Pancreas (tissue), 10 donors: Measurements from ENCODE around the gene PCDHGA4. TPM values are rescaled to one million over a fixed set of nuclear protein-coding genes. Genes with fewer than 3 reads are reported as not detected.
"Not testable (repeated sequence)": the region's sequence is repeated elsewhere in the genome, so short reads cannot be mapped to it uniquely, and the experiment has no call there.

Source experiments
- ATAC-seq, 4 donors: fragments of 200-7000 bp; cut with Tn5 transposase; one replicate each; pipeline versions ENCODE4 v1.8.0 to v1.9.1; 2020; ENCODE audit warnings: mild to moderate bottlenecking in 4 of 4, moderate library complexity in 4 of 4
- DNase-seq, 6 donors: peaks; one replicate each; pipeline ENCODE4 v3.0.0-alpha.2; 2020
- FAIRE-seq: peaks from 2 replicates; lab custom pipeline; 2012; peaks lifted over from hg19 to GRCh38; lab: Jason Lieb, UNC
- H3K27ac ChIP-seq, 4 donors: fragments of 200-600 bp; sonication (generic); 1 replicate in 3 of 4; 2 replicates in 1 of 4; pipeline versions ENCODE4 v1.5.0 to v1.8.0; 2020
- H3K27me3 ChIP-seq, 4 donors: fragments of 200-600 bp; one replicate each; pipeline ENCODE4 v1.8.0; 2021
- H3K36me3 ChIP-seq, 3 donors: fragments of 200-600 bp; sonication (generic) in 1 of 3; one replicate each; pipeline versions ENCODE4 v1.5.0 to v1.8.0; 2020 to 2021
- H3K4me1 ChIP-seq, 3 donors: fragments of 200-600 bp; one replicate each; pipeline ENCODE4 v1.8.0; 2021
- H3K4me3 ChIP-seq, 4 donors: fragments of 200-600 bp; sonication (generic) in 2 of 4; one replicate each; pipeline versions ENCODE4 v1.5.0 to v1.8.0; 2020 to 2021
- H3K9me3 ChIP-seq, 4 donors: fragments of 200-600 bp; one replicate each; pipeline ENCODE4 v1.8.0; 2021
- WGBS, 2 donors: extraction: QIAGEN DNeasy Blood & Tissue Kit; methylation state at CpG; one replicate each; pipeline ENCODE4 v1.1.7; 2013; 5-methylcytosine and 5-hydroxymethylcytosine counted together
- intact Hi-C, 3 donors: fragments of 100-400 bp; cut with DNase I; formaldehyde crosslinking; loops; one replicate each; pipeline versions ENCODE4 v1.11.1 to v1.14.2; 2022
- polyA plus RNA-seq, 2 donors: library from polyadenylated mRNA; stranded (reverse); fragments of 200-250 nt; gene quantifications; one replicate each; pipeline ENCODE4 v1.2.3, GENCODE V29; 2013
- total RNA-seq, 6 donors: library from RNA; stranded (reverse); fragmentation: NEBNext Ultra II Directional in 4 of 6; extraction: Animal tissue kit (Norgen Biotek cat#: 25700) in 4 of 6; gene quantifications; one replicate each; pipeline versions ENCODE4 v1.2.1 to v1.2.4, GENCODE V29; 2021 to 2023
- TF ChIP-seq, protein P1 (sequence below), 4 donors: fragments of 200-600 bp; sonication (generic) in 3 of 4; IDR thresholded peaks; one replicate each; pipeline versions ENCODE4 v1.5.0 to v1.8.0; 2021; ENCODE audit warnings: antibody characterized with exemption in 4 of 4
- donor health status: healthy with polysubstance abuse.
- donor health status: DM: no; HTN: no; CAD: no; lungs with moderate emphysema.
- donor health status: DM: no; HTN: no; CAD: no.
- donor health status: control.
- donor health status: control.
- donor health status: Bipolar disorder and iron deficiency.
- donor health status: DM: yes; HTN: yes; CAD: no.
- donor health status: DM: no; HTN: no; CAD: no.
- donor health status: DM: no; HTN: no; CAD: no.
- donor health status: DM: yes; HTN: yes; CAD: no.

PCDHGA4 gene
- total and polyA plus RNA-seq, 8 donors: 0.61 to 2.9 (median 2.0) TPM

DNA sequence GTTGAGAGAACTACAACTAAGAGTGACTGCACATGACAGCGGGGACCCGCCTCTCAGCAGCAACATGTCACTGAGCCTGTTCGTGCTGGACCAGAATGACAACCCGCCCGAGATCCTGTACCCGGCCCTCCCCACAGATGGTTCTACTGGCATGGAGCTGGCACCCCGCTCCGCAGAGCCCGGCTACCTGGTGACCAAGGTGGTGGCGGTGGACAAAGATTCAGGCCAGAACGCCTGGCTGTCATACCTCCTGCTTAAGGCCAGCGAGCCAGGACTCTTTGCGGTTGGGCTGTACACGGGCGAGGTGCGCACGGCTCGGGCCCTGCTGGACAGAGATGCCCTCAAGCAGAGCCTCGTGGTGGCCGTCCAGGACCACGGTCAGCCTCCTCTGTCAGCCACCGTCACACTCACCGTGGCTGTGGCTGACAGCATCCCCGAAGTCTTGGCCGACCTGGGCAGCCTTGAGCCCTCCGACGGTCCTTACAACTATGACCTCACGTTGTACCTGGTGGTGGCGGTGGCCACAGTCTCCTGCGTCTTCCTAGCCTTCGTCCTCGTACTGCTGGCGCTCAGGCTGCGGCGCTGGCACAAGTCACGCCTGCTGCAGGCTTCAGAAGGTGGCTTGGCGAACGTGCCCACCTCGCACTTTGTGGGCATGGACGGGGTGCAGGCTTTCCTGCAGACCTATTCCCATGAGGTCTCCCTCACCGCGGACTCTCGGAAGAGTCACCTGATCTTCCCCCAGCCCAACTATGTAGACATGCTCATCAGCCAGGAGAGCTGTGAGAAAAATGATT is 29.8 kb downstream of the PCDHGA4 start:
- Histone ChIP-seq H3K36me3 (no peaks in the 10 kb centered on the region), H3K27me3 (no peaks in the 10 kb centered on the region), H3K9me3 (peaks cover 0 to 35% (median under 1%) of the 10 kb centered on the region in 4 donors), H3K4me1 (no peaks in the 10 kb centered on the region), H3K4me3 (no peak overlapping the region), H3K27ac (no peak overlapping the region)
- intact Hi-C loops: loop anchor here in 1 of 3 donors (10.0 kb wide), 1 partner anchor 230 kb away; the partner anchor contains the start of gene PCDHB6
- 36 to 44% methylated on average over 39 to 43 of the region's 43 CpGs for WGBS, 2 donors
- no peak for ATAC-seq
- no peak for DNase-seq
- TF ChIP-seq, protein P1, sequence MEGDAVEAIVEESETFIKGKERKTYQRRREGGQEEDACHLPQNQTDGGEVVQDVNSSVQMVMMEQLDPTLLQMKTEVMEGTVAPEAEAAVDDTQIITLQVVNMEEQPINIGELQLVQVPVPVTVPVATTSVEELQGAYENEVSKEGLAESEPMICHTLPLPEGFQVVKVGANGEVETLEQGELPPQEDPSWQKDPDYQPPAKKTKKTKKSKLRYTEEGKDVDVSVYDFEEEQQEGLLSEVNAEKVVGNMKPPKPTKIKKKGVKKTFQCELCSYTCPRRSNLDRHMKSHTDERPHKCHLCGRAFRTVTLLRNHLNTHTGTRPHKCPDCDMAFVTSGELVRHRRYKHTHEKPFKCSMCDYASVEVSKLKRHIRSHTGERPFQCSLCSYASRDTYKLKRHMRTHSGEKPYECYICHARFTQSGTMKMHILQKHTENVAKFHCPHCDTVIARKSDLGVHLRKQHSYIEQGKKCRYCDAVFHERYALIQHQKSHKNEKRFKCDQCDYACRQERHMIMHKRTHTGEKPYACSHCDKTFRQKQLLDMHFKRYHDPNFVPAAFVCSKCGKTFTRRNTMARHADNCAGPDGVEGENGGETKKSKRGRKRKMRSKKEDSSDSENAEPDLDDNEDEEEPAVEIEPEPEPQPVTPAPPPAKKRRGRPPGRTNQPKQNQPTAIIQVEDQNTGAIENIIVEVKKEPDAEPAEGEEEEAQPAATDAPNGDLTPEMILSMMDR (IDR thresholded peaks at IDR 0.05): no peak
- no peak for FAIRE-seq

DNA sequence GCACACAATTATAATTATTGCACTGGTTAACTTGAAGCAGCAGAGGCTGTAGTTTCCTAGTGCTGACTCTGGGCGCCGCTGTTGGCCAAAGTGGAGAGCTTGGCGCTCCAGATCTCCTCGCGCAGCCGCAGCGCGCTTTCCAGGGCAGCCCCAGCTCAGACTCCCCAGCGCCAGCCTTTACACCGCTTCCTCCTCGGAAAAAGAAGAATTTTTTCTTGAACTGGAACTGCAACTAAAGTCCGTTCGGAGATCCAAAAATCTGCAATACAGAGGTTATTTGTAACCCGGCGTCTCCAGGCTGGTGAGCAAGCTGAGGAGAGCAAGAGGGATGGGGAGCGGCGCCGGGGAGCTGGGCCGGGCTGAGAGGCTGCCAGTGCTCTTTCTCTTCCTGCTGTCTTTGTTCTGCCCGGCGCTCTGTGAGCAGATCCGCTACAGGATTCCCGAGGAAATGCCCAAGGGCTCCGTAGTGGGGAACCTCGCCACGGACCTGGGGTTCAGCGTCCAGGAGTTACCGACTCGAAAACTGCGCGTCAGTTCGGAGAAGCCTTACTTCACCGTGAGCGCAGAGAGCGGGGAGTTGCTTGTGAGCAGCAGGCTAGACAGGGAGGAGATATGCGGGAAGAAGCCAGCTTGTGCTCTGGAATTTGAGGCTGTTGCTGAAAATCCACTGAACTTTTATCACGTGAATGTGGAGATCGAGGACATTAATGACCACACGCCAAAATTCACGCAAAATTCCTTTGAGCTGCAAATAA is 32.9 kb downstream of the PCDHGA4 start, which contains the start of gene PCDHGB4:
Gene PCDHGB4, plus strand, starts transcription at position 142 of the 755 bp plus-strand sequence. Its CDS starts 187 bp downstream, at position 329.
- intact Hi-C loops: loop anchor here in 1 of 3 donors (10.0 kb wide), 1 partner anchor 233 kb away; the partner anchor contains the start of gene PCDHB6
- not testable (repeated sequence) for H3K4me1 ChIP-seq, DNase-seq, H3K36me3 ChIP-seq, H3K27me3 ChIP-seq, FAIRE-seq, H3K27ac ChIP-seq
- ATAC-seq: peak; percentile 60 to 94 (median 82)
- H3K9me3 ChIP-seq: peaks cover 0 to 34% (median 2%) of the 10 kb centered on the region in 4 donors
- 6 to 10% methylated on average over 17 to 21 of the region's 40 CpGs for WGBS, 2 donors
- peak within 1 kb of the TSS in 1 of 4 donors; percentile 7 for H3K4me3 ChIP-seq

DNA sequence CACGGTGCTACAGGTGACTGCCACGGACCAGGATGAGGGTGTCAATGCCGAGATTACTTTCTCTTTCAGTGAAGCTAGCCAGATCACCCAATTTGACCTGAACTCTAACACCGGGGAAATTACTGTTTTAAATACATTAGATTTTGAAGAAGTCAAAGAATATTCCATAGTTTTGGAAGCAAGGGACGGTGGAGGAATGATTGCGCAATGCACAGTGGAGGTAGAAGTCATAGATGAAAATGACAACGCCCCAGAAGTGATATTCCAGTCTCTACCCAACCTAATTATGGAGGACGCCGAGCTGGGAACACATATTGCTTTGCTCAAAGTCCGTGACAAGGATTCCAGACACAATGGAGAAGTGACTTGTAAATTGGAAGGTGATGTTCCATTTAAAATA is 33.8 kb downstream of the PCDHGA4 start:
- no peak for FAIRE-seq
- peaks cover 0 to 44% (median 2%) of the 10 kb centered on the region in 4 donors for H3K9me3 ChIP-seq
- WGBS, 2 donors: 33 to 36% methylated on average over 10 of the region's 10 CpGs
- H3K4me1 ChIP-seq: no peaks in the 10 kb centered on the region
- no peak overlapping the region for H3K27ac ChIP-seq
- no peaks in the 10 kb centered on the region for H3K27me3 ChIP-seq
- no peak for DNase-seq
- no peak overlapping the region for H3K4me3 ChIP-seq
- intact Hi-C loops: loop anchor here in 1 of 3 donors (10.0 kb wide), 1 partner anchor 234 kb away; the partner anchor contains the start of gene PCDHB6
- ATAC-seq: no peak
- TF ChIP-seq, protein P1 (IDR thresholded peaks at IDR 0.05): no peak
- H3K36me3 ChIP-seq: no peaks in the 10 kb centered on the region

DNA sequence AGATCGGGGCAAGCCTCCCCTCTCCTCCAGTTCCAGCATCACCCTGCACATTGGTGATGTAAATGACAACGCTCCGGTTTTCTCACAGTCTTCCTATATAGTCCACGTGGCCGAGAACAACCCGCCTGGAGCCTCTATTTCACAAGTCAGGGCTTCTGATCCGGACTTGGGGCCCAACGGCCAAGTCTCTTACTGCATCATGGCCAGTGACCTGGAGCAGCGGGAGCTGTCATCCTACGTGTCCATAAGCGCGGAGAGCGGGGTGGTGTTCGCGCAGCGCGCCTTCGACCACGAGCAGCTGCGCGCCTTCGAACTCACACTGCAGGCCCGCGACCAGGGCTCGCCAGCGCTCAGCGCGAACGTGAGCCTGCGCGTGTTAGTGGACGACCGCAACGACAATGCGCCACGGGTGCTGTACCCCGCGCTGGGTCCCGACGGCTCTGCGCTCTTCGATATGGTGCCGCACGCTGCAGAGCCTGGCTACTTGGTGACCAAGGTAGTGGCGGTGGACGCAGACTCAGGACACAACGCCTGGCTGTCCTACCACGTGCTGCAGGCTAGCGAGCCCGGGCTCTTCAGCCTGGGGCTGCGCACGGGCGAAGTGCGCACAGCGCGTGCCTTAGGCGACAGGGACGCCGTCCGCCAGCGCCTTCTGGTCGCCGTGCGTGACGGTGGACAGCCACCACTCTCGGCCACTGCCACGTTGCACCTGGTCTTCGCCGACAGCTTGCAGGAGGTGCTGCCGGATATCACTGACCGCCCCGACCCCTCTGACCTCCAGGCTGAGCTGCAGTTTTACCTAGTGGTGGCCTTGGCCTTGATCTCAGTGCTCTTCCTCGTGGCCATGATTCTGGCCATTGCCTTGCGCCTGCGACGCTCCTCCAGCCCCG is 34.6 kb downstream of the PCDHGA4 start:
- intact Hi-C loops: loop anchor here in 1 of 3 donors (10.0 kb wide), 1 partner anchor 235 kb away; the partner anchor contains the start of gene PCDHB6
- H3K27me3 ChIP-seq: no peaks in the 10 kb centered on the region
- DNase-seq (peak in 1 of 6 donors; percentile 26), ATAC-seq (no peak), FAIRE-seq (no peak)
- no peaks in the 10 kb centered on the region for H3K36me3 ChIP-seq
- H3K9me3 ChIP-seq: peaks cover 0 to 40% (median 2%) of the 10 kb centered on the region in 4 donors
- no peak overlapping the region for H3K27ac ChIP-seq
- TF ChIP-seq, protein P1 (IDR thresholded peaks at IDR 0.05): no peak
- H3K4me3 ChIP-seq: no peak overlapping the region
- H3K4me1 ChIP-seq: no peaks in the 10 kb centered on the region
- WGBS, 2 donors: 26% methylated on average over 77 of the region's 77 CpGs
